NCI-H510A treated with DMSO at 0.1 percent for 48 hours (cell line): ENCODE results near the gene RAB3GAP1.
A peak's percentile ranks its signal among the peaks of the same experiment; 100 is the strongest.

Experiments
- DNase-seq: peaks from one replicate; lab custom pipeline; 2025; lab: John Stamatoyannopoulos, UW

RAB3GAP1 gene

DNA sequence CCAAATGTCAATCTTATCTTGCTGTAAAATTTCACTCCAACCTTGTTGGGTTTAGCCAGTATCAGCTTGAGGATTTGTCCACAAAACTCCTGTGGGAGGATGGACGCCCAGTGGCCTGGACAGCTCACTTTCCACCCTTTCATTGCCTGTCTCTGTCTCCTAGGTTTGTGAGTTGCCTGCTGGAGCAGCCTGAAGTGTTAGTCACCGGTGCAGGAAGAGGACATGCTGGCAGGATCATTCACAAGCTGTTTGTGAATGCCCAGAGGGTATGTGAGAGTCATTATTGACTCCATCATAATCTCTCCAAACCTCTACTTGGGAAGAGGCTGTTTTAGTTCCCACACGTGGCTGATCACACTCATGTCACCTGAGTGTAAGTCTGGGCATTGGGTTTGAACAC lies 112.3 kb downstream of the RAB3GAP1 start:
- DNase-seq = no peak

DNA sequence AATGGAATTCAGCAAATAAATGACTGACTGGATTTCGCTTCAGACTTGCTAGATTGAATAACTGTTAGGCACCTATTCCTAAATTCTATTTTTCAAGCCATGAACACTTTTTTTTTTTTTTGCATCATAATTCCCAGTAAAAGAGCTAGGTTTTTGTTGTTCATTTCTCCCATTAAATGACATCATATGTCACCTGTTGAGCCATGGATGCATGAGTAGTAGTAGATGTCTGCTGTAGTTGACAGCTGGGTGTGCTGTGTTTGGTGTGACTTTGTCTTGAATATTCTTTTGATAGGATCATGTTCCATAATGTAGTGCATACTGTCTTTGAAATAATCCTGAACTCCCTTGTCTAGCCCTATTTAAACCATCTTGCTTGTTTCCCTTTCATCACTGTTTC lies 115.2 kb downstream of the RAB3GAP1 start:
- no peak for DNase-seq

DNA sequence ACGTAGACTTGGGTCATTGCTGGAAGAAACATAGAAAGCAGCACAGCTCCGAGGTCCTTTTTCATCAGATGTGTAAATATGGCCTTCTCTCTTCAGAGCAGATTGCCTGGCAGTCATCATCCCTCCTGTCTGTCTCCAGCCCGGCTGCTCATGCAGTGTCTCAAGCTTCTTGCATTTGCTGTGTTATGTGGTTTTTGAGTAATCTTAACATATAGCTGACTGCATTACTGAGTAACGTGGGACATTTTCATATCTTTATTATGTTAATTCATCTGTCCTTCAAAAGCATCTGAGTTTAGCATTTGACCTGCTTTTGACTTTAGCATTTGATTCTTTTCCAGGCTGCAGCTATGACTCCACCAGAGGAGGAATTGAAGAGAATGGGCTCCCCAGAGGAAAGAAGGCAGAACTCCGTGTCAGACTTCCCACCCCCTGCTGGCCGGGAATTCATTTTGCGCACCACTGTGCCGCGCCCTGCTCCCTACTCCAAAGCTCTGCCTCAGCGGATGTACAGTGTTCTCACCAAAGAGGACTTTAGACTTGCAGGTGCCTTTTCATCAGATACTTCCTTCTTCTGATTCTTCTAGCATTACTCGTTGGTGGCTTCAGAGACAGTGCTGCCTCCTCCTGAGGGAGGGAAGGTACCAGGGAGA lies 116.2 kb downstream of the RAB3GAP1 start:
- DNase-seq = no peak

DNA sequence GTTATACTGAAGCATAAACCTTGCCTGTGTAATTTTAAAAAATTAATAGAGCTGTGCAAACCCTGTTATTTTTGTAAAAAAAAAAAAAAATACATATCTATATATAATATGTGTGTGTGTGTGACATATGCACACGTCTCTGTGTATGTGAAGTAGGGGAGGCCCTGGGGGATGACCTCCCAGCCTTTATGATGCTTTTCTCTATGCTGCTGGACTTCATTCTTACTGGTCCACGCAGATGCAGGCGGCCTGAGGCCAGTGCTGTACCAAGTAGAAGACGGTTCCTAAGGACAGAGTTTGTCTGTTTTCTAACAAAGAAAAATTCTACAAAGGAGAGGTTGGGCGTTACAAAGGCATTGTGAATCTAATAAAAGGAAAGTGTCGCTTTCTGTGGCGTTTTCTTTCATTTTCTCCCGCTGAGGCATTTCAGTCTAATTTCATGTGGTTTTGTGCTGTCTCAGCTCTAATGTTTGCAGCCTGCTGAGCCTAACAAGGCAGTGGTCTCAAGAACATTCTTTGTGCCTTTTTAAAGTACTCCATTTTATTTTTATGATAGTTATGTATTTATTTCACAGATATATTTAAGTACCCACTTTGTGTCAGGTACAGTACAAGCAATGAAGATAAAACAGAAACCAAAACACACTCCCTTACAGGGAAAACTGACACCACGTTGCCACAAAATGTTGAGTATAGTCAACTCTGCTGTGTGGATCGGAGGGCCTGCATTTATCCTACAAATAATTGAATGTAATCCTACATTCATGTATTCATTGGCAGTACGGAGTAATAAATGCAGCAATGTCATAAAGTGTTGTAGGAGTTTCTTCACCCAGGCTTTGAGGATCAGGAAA lies 118.0 kb downstream of the RAB3GAP1 start:
- no peak for DNase-seq

DNA sequence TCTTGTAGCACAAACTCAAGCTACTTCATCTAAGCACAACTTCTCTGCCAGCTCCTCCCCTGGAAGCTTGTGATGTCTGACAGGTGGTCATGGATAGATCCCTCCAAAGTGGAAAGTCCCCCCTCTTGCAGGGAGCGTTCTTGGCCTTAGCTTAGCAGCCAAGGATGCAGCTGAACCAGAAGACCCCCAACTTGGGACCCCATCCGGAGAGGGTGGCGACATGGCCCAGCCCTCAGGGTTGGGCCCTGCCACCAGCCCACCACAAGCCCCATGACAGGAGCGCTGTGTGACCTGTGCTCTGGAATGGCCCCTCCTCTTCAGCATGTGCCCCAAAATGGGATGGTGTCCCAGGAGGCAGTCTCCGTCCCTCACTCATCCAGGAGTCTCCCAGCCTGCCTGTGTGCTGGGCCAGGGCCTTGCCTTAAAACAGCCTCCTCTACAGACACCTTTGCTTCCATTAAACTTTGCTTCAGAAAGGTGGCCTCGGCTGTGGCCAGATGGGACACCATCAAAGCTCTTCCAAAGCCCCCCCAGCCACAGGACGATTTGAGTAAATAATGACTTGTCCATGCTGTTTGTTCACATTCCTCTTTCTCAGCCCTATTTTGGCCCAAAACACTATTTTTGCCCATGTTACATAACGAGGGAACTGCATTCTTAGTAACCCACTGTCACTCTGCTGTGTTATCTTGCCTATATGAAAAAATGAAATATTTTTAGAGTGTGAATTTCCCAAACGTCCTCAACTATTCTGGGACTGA lies 122.1 kb downstream of the RAB3GAP1 start:
- DNase-seq = no peak

DNA sequence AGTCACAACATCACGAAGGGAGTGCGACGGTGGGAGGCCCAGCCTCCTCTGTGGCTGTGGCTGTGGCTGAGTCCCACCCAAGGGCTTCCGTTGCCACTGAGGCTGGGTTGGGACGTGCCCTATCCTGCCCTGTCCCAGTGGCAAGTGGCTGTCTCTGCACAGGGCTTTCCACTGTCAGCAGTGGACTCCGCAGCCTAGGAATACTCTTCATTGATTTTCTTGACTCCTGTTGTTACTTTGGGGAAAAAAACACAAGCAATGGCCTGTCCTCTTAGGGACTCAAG lies 122.7 kb downstream of the RAB3GAP1 start:
- no peak for DNase-seq

DNA sequence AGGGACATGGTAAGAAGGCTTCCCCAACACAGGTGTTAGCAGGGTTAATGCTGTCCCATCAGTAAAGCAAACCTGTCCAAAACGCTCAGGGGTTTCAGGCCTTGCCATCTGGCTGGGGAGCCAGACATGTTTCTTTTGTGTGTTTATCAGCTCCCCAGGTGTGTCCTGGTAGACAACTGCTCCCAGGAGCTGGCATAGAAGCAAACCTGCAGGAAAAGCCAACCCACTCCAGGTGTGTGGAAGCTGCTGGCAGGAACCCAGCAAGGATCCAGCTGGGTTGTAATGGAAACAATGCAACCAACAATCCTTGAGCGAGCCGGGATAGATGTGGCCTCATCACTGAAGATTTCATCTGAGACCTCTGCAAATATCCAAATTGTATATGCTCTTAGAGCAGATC lies 123.1 kb downstream of the RAB3GAP1 start:
- DNase-seq = peak; percentile 2

DNA sequence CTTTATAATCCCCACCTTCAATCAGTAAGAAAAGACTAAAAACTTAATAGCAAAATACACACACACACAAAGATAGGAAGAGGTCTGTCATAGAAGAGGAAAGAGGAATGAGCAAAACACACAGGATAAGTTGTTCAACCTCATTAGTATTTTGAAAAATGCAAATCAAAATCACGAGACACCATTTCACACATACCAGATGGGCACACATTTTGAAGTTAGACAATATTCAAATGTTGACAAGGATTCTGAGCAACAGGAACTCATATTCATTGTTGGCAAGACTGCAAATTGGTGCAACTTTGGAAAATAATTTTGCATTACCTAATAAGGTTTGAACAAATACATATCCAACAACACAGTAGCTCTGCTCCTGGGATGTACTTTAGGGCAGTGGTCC lies 127.6 kb downstream of the RAB3GAP1 start:
- DNase-seq = no peak

DNA sequence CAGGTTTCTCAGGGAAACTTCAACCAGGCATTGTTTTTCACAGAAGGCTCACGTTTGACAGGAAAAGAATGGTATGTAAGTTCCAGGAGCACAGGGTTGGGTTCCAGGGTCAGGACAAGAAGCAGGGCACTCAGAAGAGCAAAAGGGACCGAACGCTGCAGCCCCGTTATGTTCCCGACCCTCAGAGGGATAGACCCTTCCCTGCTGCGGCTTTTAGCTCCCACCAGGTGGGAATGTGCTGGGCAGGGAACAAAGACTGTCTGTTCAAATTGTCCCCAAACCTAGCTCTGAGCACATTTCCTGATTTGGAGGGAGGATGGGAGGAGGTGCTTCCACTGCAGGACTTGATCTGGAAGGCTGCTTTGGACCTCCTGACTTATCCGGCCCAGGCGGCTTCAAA lies 130.1 kb downstream of the RAB3GAP1 start:
- DNase-seq = no peak

DNA sequence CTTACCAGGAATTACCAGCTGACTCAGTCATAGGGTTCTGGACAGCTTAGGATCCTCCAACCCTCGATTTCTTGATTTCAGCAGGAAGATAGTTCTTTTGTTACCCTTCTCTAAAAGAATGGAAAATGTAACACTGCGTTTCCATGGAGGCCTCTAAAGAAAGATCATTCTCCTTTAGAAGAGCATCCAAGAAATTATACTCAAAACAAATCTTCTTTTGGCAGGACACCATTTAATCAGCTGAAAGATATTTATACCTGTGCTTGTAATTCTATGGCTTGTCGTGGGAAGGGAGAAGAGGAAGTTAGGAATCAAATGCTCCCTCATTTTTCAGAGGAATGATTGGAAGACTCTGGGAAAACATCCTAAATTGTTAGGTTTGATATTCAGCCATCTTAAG lies 130.5 kb downstream of the RAB3GAP1 start:
- DNase-seq = no peak

DNA sequence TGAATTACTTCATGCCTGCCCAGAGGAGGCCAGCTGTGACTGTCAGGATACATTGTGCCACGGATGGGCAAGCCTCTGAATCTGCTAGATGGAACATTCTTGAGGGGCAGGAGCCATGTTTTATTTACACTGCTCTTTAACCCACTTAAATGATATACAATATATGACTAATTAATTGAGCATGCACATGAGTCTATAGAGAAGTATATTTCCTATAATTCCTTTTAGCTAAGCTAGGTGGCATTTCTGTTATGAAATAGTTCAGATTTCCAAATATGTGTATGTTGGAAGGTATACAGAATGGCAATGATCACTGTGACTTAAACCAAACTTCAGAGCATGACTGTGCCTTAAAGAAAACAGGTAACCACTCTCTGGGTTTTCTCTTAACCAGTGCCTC lies 131.7 kb downstream of the RAB3GAP1 start:
- DNase-seq = no peak

DNA sequence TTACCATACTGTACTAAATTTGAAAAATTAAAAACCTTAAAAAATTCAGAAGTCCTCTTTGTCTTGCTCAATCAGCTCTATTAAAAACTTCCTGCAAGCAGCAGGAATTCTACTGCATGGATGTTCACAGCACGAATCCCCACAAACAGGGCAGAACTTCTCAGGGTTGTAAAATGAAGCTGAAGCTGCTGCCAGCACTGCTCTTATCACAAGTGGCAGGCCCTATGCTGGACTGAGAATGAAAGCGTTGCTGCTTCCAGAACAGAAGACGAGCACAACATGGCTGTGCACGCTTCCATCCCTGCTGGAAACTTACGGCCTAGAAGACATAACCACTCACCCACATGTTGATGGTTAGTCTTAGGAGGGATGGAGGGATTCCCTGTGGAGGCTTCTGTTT lies 134.0 kb downstream of the RAB3GAP1 start:
- no peak for DNase-seq

DNA sequence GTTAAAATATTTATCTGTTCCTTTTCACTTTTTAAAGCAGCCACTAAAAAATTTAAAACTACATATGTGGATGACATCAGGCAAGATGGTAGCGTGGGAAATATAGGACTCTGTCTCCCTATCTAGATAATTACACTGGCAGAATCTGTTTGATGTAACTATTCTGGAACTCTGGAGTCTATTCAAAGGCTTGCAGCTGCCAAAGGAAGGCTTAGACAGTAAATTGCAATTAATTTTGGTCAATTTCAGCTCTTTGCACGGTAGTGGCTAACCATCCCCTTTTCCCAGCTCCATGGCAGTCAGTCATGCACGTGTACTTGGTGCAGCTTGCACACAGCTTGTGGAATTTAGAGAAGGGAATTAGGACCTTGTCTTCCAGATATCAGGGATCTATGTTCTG lies 135.2 kb downstream of the RAB3GAP1 start:
- DNase-seq = no peak

DNA sequence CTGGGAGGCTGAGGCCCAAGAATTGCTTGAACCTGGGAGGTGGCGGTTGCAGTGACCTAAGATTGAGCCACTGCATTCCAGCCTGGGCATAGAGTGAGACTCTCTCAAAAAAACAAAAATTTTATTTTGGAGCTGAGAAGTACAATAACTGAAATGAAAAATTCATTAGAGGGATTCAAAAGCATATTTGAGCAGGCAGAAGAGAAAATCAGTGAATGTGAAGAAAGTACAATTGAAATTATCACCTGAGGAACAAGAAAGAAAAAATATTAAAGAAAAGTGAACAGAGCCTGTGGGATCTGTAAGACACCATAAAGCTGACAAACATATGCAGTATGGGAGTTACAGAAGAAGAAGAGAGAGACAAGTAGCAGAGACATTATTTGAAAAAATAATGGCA lies 137.1 kb downstream of the RAB3GAP1 start:
- no peak for DNase-seq

DNA sequence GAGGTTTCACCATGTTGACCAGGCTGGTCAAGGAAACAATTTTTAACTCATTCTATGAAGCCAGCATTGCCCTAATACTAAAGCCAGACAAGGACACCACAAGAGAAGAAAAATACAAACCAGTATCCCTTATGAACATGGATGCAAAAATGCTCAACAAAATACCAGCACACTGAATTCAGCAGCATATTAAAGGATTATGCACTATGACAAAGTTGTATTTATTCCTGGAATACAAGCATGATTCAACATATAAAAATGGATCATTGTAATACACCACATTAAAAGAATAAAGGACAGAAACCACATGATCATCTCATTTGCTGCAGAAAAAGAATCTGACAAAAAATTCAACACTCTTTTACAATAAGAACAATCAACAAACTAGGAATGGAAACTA lies 138.7 kb downstream of the RAB3GAP1 start:
- no peak for DNase-seq

DNA sequence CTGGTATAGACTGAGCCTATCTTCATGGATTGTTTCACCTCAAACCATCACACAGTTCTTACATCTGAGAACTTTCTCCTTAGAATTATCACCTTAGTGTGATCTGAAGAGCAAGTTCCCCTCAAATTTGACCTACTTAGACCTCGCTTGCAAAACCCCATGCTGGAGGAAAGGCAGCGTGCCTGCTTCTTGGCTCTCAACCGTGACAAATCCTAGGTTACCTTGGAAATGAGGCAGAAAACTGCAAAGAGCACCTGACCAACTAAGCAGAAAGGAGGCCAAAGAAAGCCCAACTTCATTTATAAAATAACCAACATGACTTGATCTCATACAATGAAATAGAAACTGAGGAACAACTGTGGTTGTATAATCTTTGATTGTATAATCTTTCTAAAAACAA lies 146.4 kb downstream of the RAB3GAP1 start:
- no peak for DNase-seq

DNA sequence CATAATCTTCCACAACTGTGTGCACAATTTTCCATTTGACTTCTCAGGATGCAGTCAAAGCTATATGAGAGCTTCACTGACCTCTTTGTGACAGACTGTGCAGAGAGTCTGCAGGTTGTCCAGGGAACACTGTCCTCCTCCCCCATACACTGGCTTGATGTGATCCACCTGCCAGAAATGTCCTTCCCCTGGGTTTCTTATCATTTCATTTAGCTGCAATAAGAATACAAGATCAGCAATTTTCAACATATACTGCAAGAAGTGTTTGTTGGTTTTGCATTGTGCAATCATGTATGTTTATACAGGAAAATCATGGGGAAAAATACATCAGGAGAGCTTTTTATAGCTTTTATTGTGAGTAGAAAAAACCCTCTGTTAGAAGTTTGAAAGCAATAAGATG lies 150.7 kb downstream of the RAB3GAP1 start:
- DNase-seq = no peak

DNA sequence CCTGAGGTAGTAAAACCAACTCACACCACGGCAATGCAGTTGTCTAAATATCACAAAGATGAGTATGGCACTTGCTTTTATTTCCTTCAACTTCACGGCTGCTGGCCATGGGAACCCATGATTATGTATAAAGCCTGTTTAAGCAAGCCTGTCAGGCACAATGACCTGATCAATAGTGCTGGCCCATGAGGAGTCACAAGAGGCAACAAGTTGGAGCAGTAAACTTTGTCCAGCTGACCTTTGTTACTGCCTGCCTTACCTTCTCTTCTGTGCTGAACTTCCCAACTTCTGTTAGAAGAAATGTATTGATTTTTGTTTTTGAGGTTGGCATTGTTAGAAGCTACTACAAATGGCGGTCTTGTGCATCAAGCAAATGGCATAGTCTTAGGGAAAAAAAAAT lies 151.9 kb downstream of the RAB3GAP1 start:
- no peak for DNase-seq

DNA sequence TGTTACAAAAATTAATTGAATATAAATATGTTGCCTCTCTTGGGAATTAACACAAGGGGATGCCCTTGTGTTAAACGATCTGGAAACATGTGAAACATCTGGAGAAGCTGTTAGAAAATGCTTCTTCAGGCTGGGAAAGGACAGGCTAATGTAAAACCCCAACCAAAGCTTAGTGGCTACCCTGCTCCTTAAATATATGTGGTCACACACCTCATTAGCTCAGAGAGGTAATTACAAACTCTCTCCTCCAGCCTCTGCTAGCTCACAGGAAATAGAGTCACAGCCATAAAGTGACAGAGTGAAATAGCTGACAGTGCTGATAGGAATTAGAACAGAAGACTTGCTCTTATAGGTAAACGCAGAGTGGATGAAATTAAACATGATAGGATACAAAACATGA lies 155.9 kb downstream of the RAB3GAP1 start:
- DNase-seq = no peak

DNA sequence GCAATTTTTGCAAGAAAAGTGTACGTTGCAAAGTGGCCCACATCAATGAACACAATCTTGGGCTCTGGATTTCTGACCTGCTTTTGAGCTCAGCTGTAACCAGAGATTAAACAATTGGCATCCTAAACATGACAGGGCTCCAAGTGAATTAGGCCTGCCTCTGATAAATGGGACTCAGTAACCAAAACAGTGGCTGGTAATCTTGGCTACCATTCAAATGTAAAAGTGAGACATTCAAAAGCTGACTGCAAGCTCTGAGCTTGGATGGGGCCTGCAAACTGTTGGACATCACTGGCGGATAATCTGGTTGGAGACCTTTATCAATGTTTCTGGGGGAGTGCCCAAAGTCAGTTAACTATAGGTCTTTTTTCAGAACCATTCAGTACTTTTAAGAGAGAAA lies 160.7 kb downstream of the RAB3GAP1 start:
- no peak for DNase-seq

DNA sequence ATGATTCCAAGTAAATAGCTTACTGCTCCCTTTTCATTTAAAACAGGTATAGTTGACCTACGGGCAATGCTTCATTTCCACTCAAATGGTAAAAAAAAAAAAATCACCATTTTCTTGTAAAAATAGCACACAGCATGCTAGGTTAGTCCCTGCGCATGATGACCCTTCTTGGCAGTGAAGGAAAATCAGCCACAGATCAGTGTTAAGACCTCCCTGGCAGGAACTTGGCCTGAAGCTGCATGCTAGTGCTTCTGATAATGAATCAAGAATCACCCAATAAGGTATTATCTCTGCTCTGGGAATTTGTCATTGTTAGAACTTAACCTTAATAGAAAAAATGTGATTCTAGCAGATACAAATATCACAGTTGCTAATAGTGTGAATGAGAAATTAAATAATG lies 166.3 kb downstream of the RAB3GAP1 start:
- no peak for DNase-seq

DNA sequence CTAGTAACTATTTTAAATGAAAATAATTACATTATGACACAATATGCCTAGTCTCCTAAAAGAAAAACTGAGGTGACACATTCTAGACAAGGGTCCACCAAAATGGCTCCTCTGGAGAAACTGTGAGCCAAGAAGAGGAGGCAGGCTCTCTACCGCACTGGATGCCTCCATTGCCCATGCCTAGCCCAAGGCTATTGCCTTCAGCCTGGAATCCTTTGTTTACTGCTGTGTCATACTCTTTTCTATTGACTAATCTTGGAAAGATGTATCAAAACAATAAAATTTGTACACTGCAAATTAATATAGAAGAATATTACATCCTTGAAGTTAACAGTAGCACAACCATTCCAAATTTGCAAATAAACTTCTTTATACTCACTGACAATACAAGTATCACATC lies 167.1 kb downstream of the RAB3GAP1 start:
- no peak for DNase-seq
